GM21423 (cell line): Measurements from ENCODE around the gene AEN.

Source experiments
- ATAC-seq: cut with Tn5 transposase; IDR thresholded peaks from one replicate; pipeline ENCODE4 v1.9.1; 2021; ENCODE audit warnings: mild to moderate bottlenecking, moderate library complexity; ENCODE audit not compliant: unreplicated experiment

Gene AEN

DNA sequence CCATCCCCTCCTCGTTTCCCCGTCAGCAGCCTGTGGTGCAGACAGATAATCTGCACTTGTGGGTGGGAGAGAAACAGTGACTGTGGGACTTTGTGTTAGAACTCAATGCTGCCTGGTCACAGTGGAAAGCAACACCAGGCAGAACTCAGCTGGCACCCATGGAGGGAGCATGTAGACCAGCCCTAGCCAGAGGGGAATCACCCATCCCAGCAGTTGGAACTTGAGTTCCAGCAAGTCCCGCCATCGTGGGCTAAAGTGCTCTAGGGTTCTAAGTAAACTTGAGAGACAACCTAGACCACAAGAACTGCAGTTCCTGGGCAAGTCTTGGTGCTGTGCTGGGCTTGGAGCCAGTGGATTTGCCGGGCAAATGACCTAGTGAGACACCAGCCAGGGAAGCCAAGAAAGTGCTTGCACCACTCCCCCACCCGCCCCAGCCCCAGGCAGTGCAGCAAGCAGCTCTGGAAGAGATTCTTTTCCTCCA is 42.0 kb downstream of the AEN start:
- ATAC-seq, result no peak

DNA sequence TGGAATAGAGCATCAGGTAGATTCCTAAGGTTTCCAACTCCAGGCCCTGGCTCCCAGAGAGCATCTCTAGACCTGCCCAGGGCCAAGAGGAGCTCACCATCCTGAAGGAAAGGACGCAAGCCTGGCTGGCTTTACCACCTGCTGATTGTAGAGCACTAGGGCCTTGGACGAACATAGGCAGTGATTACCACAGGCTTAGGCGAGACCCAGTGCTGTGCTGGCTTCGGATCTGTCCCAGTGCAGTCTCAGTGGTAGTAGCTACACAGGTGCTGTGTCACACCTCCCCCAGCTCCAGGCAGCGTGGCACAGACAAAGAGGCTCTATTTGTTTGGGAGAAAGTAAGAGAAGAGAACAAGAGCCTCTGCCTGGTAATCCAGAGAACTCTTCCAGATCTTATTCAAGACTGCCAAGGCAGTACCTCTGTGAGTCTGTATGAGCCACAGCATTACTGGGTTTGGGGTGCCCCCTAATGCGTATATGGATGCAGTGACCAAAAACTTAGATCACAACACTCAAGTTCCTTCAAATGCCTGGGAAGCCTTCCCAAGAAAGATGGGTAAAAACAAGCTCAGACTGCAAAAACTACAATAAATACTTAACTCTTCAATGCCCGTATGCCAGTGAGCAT is 43.1 kb downstream of the AEN start:
- ATAC-seq, result peak; percentile 55

DNA sequence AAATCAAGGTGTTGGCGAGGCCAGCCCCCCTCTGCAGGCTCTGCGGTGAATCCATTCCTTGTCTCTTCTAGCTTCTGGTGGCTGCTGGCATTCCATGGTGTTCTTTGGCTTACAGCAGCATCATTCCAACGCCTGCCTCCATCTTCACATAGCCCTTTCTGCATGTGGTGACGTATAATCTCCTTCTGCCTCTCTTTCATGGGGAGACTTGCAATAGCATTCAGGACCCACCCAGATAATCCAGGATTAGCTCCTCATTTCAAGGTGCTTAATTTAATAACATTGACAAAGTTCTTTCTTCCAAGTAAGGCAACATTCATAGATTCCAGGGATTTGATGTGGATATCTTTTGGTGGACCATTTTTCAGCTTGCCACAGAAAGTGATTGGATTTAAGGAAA is 53.5 kb downstream of the AEN start:
- no peak for ATAC-seq

DNA sequence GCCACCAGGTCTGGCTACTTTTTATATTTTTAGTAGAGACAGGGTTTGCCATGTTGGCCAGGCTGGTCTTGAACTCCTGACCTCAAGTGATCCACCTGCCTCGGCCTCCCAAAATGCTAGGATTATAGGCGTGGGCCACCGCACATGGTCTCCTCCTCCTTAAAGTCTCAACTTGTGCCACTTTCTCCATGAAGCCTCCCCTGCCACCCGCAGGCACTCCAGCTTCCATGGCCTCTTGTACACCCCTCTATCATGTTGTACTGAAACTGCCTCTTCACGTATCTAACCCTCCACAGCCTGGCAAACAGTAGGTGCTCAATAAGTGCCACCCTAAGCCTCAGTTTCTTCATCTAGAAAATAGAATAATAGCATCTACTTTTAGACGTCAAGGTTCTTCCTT is 57.6 kb downstream of the AEN start:
- no peak for ATAC-seq

DNA sequence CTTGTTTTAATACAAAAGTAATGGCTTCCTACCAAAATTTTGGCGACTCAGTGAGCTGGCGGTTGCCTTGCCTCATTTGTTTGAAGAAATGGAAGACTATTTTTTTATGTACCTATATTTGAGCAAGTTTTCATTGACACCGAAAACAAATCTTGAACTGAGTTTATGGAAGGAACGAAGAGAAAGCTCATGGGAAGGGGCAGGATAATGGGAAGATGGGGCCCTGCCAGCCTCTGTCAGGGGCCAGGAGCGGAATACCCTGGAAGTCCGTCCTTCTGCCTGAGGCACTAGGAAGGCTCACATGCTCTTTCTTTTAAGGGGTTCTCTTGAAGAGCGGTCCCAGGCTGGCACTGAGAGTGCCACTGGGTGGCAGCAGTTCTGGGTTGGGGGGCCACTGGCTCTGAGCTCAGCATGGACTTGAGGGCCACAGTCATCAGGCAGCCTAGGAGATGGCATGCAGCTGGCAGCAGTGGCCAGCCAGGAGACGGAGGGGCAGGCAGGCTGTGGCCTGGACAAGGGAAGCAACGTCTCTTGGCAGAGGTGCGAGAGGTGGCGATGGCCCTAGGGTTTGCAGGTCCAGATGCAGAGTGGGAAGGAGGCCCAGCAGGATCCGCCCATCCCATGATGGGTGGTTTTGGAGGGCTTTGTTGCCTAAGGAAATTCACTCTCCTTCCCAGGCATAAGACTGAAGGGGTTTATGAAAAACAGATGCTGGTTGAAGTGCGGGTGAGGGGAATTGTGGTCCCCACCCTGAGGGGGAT is 59.3 kb downstream of the AEN start:
- ATAC-seq, result no peak

DNA sequence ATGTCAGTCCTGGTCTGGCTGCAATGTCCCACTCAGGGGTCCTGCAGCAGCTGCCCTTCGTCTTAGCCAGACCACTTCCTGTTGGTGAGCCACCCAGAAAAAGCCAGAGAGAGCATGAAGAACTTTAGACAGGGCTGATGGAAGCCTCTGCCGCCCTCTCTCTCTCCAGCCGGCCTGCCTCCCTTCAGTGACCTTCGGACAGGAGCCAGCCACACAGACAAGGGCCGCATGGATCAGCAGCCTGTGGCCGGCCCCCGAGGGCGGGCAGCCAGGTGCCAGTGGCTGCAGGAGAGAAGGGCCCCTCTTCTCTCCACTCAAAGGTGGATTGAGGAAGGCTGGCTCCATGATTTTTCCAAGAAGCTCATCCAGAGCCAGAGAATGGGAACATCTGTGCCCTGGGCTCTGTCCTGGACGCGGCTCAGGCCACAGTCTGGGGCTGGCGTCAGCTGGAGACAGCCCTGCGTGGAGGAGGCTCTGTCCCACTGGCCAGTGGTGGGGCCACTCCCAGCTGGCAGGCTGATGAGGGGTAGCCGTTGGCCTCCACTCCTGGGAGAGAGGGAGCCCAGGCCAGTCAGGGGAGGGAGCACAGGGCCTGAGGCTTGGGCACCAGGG is 60.6 kb downstream of the AEN start:
- ATAC-seq, result no peak
